Mesenchymal stem cell (in vitro differentiated cells and primary cell): ENCODE measurements around the gene RBFOX2.
A peak's percentile ranks its signal among the peaks of the same experiment; 100 is the strongest.

Source experiments
- DNase-seq: peaks from one replicate; pipeline ENCODE4 v3.0.0-alpha.2; 2013
- H2AFZ ChIP-seq: one replicate; pipeline ENCODE4 v1.6.1; 2013; ENCODE audit warnings: low read depth, mild to moderate bottlenecking, control low read depth, inconsistent platforms, low read length, moderate library complexity
- H2AK5ac ChIP-seq: 2 replicates; pipeline ENCODE4 v1.6.1; 2013; ENCODE audit warnings: low read length, moderate library complexity, mild to moderate bottlenecking, inconsistent platforms; ENCODE audit not compliant: severe bottlenecking
- H2BK120ac ChIP-seq: one replicate; pipeline ENCODE4 v1.6.1; 2013; ENCODE audit warnings: low read depth, mild to moderate bottlenecking, inconsistent platforms, low read length, moderate library complexity
- H2BK12ac ChIP-seq, 2 experiments: one replicate each; pipeline ENCODE4 v1.6.1; 2013; ENCODE audit warnings: inconsistent platforms in 2 of 2, low read length in 2 of 2, mild to moderate bottlenecking in 2 of 2, moderate library complexity in 2 of 2, control low read depth in 1 of 2
- H2BK15ac ChIP-seq: one replicate; pipeline ENCODE4 v1.6.1; 2013; ENCODE audit warnings: mild to moderate bottlenecking, low read depth, inconsistent platforms; ENCODE audit not compliant: poor library complexity, severe bottlenecking
- H2BK5ac ChIP-seq: 2 replicates; pipeline ENCODE4 v1.6.1; 2013; ENCODE audit warnings: low read depth, mild to moderate bottlenecking, low read length, control low read depth, inconsistent platforms; ENCODE audit not compliant: poor library complexity, severe bottlenecking
- H3K14ac ChIP-seq, 2 experiments: one replicate each; pipeline ENCODE4 v1.6.1; 2013; ENCODE audit warnings: inconsistent platforms in 2 of 2, low read length in 2 of 2, control low read depth in 1 of 2, mild to moderate bottlenecking in 1 of 2, moderate library complexity in 1 of 2
- H3K18ac ChIP-seq, 2 experiments: one replicate each; pipeline ENCODE4 v1.6.1; 2013; ENCODE audit warnings: inconsistent platforms in 2 of 2, low read length in 2 of 2, control low read depth in 1 of 2, low read depth in 1 of 2, mild to moderate bottlenecking in 1 of 2
- H3K23ac ChIP-seq, 2 experiments: one replicate each; pipeline ENCODE4 v1.6.1; 2013; ENCODE audit warnings: inconsistent platforms in 2 of 2, low read length in 2 of 2, mild to moderate bottlenecking in 2 of 2, moderate library complexity in 2 of 2, control low read depth in 1 of 2
- H3K27ac ChIP-seq: 2 replicates; pipeline ENCODE4 v1.5.1; 2013; ENCODE audit warnings: mild to moderate bottlenecking, moderate library complexity, low read length, control low read depth, inconsistent platforms; ENCODE audit not compliant: poor library complexity, severe bottlenecking
- H3K27me3 ChIP-seq, 2 experiments: 2 replicates each; pipeline versions ENCODE4 v1.6.1 to v1.7.0; 2013; ENCODE audit warnings: low read length in 2 of 2, mild to moderate bottlenecking in 2 of 2, moderate library complexity in 2 of 2, control low read depth in 1 of 2, inconsistent platforms in 1 of 2; ENCODE audit not compliant: control insufficient read depth in 1 of 2, insufficient read depth in 1 of 2
- H3K36me3 ChIP-seq, 2 experiments: 2 replicates each; pipeline versions ENCODE4 v1.6.1 to v1.7.0; 2013; ENCODE audit warnings: low read length in 2 of 2, control low read depth in 1 of 2, inconsistent platforms in 1 of 2, low read depth in 1 of 2, mild to moderate bottlenecking in 1 of 2; ENCODE audit not compliant: insufficient read depth in 2 of 2, control insufficient read depth in 1 of 2
- H3K4ac ChIP-seq, 2 experiments: one replicate each; pipeline ENCODE4 v1.6.1; 2013; ENCODE audit warnings: inconsistent platforms in 2 of 2, low read length in 2 of 2, mild to moderate bottlenecking in 2 of 2, moderate library complexity in 2 of 2, control low read depth in 1 of 2, low read depth in 1 of 2
- H3K4me1 ChIP-seq: 2 replicates; pipeline ENCODE4 v1.6.1; 2013; ENCODE audit warnings: low read depth, low read length, control low read depth; ENCODE audit not compliant: control insufficient read depth, insufficient read depth
- H3K4me2 ChIP-seq: 2 replicates; pipeline ENCODE4 v1.6.1; 2013; ENCODE audit warnings: low read length, mild to moderate bottlenecking, inconsistent platforms; ENCODE audit not compliant: poor library complexity, severe bottlenecking
- H3K4me3 ChIP-seq, 2 experiments: 2 replicates each; pipeline versions ENCODE4 v1.5.1 to v1.7.0; 2013; ENCODE audit warnings: low read length in 2 of 2, mild to moderate bottlenecking in 2 of 2, control low read depth in 1 of 2, low read depth in 1 of 2; ENCODE audit not compliant: insufficient read depth in 1 of 2
- H3K79me1 ChIP-seq: replicated peaks from 2 replicates; pipeline ENCODE4 v1.6.1; 2013; ENCODE audit warnings: mild to moderate bottlenecking, control low read depth, low read length, inconsistent platforms; ENCODE audit not compliant: poor library complexity, severe bottlenecking
- H3K9ac ChIP-seq: 2 replicates; pipeline ENCODE4 v1.7.0; 2013; ENCODE audit warnings: mild to moderate bottlenecking, low read length, moderate library complexity
- H3K9me3 ChIP-seq: 2 replicates; pipeline ENCODE4 v1.7.0; 2013; ENCODE audit warnings: mild to moderate bottlenecking, low read length; ENCODE audit not compliant: control insufficient read depth
- H4K8ac ChIP-seq: one replicate; pipeline ENCODE4 v1.6.1; 2013; ENCODE audit warnings: inconsistent platforms, mild to moderate bottlenecking, low read length, moderate library complexity
- H4K91ac ChIP-seq: one replicate; pipeline ENCODE4 v1.6.1; 2013; ENCODE audit warnings: mild to moderate bottlenecking, low read length, inconsistent platforms
- WGBS: methylation state at CpG from one replicate; pipeline ENCODE4 v1.1.7; 2013; ENCODE audit warnings: mixed read lengths; 5-methylcytosine and 5-hydroxymethylcytosine counted together

Gene RBFOX2

DNA sequence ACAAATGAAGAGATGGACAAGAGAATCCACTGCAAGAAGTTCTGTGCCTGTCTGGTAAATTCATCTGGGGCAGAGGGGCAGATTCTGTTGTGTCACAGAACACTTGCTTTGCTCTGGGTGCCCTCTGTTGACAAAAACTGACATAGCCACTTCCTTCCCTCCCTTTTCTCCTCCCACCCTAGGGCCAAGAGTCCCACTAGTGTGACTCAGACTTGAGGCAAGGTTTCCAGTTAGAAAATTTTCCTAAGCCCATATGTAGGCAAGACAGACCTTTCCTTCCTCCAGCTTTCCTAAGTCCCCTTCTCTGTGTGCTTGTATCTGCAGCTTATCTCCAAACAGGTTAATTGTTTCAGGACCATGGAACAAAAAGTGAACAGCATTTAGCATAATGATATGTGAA lies 106.8 kb downstream of the RBFOX2 start:
- no peaks in the 10 kb centered on the region for H3K27me3 ChIP-seq
- no peak overlapping the region for H3K27ac ChIP-seq
- no peaks in the 10 kb centered on the region for H3K9me3 ChIP-seq
- H2BK120ac ChIP-seq = no peak overlapping the region
- no peaks in the 10 kb centered on the region for H3K4me1 ChIP-seq
- no peak overlapping the region for H3K23ac ChIP-seq
- no peak overlapping the region for H2AK5ac ChIP-seq
- peak; percentile 96 for DNase-seq
- H3K36me3 ChIP-seq = no peaks in the 10 kb centered on the region
- H3K4me3 ChIP-seq = peak overlapping the region in 1 of 2 experiments; percentile 56
- no peak overlapping the region for H2BK15ac ChIP-seq
- no peak overlapping the region for H2BK5ac ChIP-seq
- no peak overlapping the region for H2BK12ac ChIP-seq
- H3K4ac ChIP-seq = no peak overlapping the region
- peak overlapping the region; percentile 80 for H3K9ac ChIP-seq
- H4K8ac ChIP-seq = no peak overlapping the region
- H3K79me1 ChIP-seq = peaks cover 38% of the 10 kb centered on the region
- no peak overlapping the region for H4K91ac ChIP-seq
- H3K14ac ChIP-seq = no peak overlapping the region
- no peak overlapping the region for H3K4me2 ChIP-seq
- H3K18ac ChIP-seq = no peak overlapping the region
- H2AFZ ChIP-seq = no peak overlapping the region

DNA sequence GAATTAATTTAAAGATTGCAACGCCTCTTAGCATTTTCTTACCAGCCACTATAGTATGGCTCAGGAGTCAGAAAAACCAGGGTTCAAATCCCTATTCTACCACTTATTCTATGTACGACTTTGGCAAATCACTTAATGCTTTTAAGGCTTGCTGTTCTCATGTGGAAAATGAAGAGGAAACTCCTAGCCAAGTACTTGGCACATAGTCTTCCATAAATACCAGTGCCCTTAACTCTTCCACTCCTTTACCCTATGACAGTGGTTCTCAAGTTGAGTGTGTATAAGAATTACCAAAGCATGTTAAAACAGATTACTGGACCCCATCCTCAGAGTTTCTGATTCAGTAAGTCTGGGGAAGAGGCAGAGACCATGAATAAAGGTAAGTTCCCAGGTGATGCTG lies 107.6 kb downstream of the RBFOX2 start:
- no peak overlapping the region for H3K4me2 ChIP-seq
- no peak overlapping the region for H3K4me3 ChIP-seq
- no peak overlapping the region for H2BK5ac ChIP-seq
- H2BK15ac ChIP-seq = no peak overlapping the region
- no peak overlapping the region for H3K27ac ChIP-seq
- H4K91ac ChIP-seq = no peak overlapping the region
- H3K36me3 ChIP-seq = no peaks in the 10 kb centered on the region
- no peak overlapping the region for H2BK12ac ChIP-seq
- no peak overlapping the region for H2AK5ac ChIP-seq
- H3K14ac ChIP-seq = no peak overlapping the region
- no peaks in the 10 kb centered on the region for H3K9me3 ChIP-seq
- no peak overlapping the region for H2BK120ac ChIP-seq
- DNase-seq = no peak
- H3K23ac ChIP-seq = no peak overlapping the region
- 100% methylated on average over 1 of the region's 2 CpGs for WGBS
- H3K79me1 ChIP-seq = peaks cover 41% of the 10 kb centered on the region
- no peaks in the 10 kb centered on the region for H3K27me3 ChIP-seq
- peaks cover 2% of the 10 kb centered on the region for H3K4me1 ChIP-seq
- no peak overlapping the region for H2AFZ ChIP-seq
- no peak overlapping the region for H3K4ac ChIP-seq
- H3K9ac ChIP-seq = peak overlapping the region; percentile 48
- no peak overlapping the region for H3K18ac ChIP-seq
- no peak overlapping the region for H4K8ac ChIP-seq

DNA sequence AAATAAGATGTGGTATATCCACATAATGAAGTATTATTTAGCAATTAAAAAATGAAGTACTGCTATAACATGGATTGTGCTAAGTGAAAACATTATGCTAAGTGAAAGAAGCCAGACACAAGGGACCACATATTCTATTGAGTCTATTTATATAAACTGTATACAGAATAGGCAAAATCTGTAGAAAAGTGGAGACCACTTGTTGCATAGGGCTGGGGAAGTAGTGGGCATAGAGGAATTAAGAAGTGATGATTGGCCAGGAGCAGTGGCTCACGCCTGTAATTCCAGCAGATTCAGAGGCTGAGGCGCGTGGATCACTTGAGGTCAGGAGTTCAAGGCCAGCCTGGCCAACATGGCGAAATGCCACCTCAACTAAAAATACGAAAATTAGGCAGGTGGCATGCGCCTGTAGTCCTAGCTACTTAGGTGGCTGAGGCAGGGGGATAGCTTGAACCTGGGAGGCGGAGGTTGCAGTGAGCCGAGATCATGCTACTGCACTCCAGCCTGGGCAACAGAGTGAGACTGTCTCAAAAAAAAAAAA lies 109.6 kb downstream of the RBFOX2 start:
- Histone ChIP-seq H4K91ac (no peak overlapping the region), H3K79me1 (peaks cover 37% of the 10 kb centered on the region), H4K8ac (no peak overlapping the region), H3K23ac (no peak overlapping the region), H3K4ac (no peak overlapping the region), H3K9ac (no peak overlapping the region), H2AK5ac (no peak overlapping the region), H2BK120ac (no peak overlapping the region), H3K9me3 (no peaks in the 10 kb centered on the region), H3K36me3 (no peaks in the 10 kb centered on the region), H3K4me2 (no peak overlapping the region), H2AFZ (no peak overlapping the region), H3K4me3 (no peak overlapping the region), H3K14ac (no peak overlapping the region), H3K18ac (peak overlapping the region in 1 of 2 experiments; percentile 11), H2BK15ac (no peak overlapping the region), H3K27ac (no peak overlapping the region), H2BK5ac (no peak overlapping the region), H2BK12ac (no peak overlapping the region), H3K27me3 (no peaks in the 10 kb centered on the region), H3K4me1 (peaks cover 2% of the 10 kb centered on the region)
- no peak for DNase-seq
- 93% methylated on average over 8 of the region's 8 CpGs for WGBS

DNA sequence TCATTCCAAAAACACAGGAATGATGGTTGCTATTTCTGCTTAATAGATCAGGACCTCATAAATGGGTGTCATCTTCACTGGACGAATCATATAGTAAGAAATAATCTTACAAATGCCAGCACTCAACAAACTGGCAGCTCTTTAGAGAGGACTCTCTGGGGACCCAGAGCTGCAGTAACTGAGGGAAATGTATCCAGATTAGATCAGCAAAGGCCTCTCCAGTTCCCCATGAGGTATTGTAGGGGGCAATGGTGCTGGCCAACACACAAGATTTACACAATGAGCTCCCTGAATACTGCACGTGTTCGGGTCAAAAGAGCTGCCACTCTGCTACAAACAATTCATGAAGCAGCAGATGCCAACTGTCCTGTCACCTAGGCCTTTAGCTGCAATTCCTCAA lies 110.2 kb downstream of the RBFOX2 start:
- Histone ChIP-seq H3K4me2 (no peak overlapping the region), H3K36me3 (no peaks in the 10 kb centered on the region), H3K27ac (no peak overlapping the region), H3K9ac (no peak overlapping the region), H2BK5ac (no peak overlapping the region), H2BK12ac (peak overlapping the region in 1 of 2 experiments; percentile 11), H2AK5ac (no peak overlapping the region), H4K91ac (no peak overlapping the region), H3K4me3 (no peak overlapping the region), H3K4me1 (peaks cover 2% of the 10 kb centered on the region), H3K14ac (no peak overlapping the region), H2BK120ac (no peak overlapping the region), H3K9me3 (no peaks in the 10 kb centered on the region), H2BK15ac (no peak overlapping the region), H3K4ac (no peak overlapping the region), H3K18ac (no peak overlapping the region), H4K8ac (no peak overlapping the region), H3K79me1 (peaks cover 41% of the 10 kb centered on the region), H3K27me3 (no peaks in the 10 kb centered on the region), H3K23ac (no peak overlapping the region), H2AFZ (no peak overlapping the region)
- no peak for DNase-seq
- WGBS = 88% methylated on average over 3 of the region's 3 CpGs
